Fibroblast of lung (primary cell): ENCODE measurements around the gene TPO. TPM values are rescaled to one million over a fixed set of nuclear protein-coding genes. Genes with fewer than 3 reads are reported as not detected.
"Not testable (repeated sequence)": the region's sequence is repeated elsewhere in the genome, so short reads cannot be mapped to it uniquely, and the experiment has no call there.

ENCODE experiments used
- DNase-seq, 2 donors: peaks; one replicate each; pipeline versions ENCODE4 v3.0.0 to v3.0.0-alpha.2; 2010; ENCODE audit warnings: low read depth in 2 of 2
- H2AFZ ChIP-seq: 2 replicates; pipeline ENCODE4 v1.5.1; 2012; ENCODE audit warnings: low read length, control low read depth, inconsistent platforms
- H3K27ac ChIP-seq: 2 replicates; pipeline ENCODE4 v1.5.1; 2011; ENCODE audit warnings: low read length, control low read depth; ENCODE audit not compliant: insufficient read depth
- H3K27me3 ChIP-seq: 2 replicates; pipeline ENCODE4 v1.5.1; 2011; ENCODE audit warnings: mild to moderate bottlenecking, low read length; ENCODE audit not compliant: control insufficient read depth, insufficient read depth
- H3K36me3 ChIP-seq: 2 replicates; pipeline ENCODE4 v1.5.1; 2011; ENCODE audit warnings: low read length; ENCODE audit not compliant: control insufficient read depth, insufficient read depth
- H3K4me1 ChIP-seq: 2 replicates; pipeline ENCODE4 v1.5.1; 2011; ENCODE audit warnings: low read length; ENCODE audit not compliant: control insufficient read depth, insufficient read depth; ENCODE audit errors: extremely low read depth
- H3K4me2 ChIP-seq: 2 replicates; pipeline ENCODE4 v1.5.1; 2011; ENCODE audit warnings: low read length, control low read depth; ENCODE audit not compliant: insufficient read depth; ENCODE audit errors: extremely low read depth
- H3K4me3 ChIP-seq, 4 experiments: fragments of 200-600 bp in 1 of 4; sonication (generic) in 1 of 4; replicated peaks in 1 of 4; 2 replicates each; pipeline ENCODE4 v1.5.1; 2011 to 2016; ENCODE audit warnings: low read length in 4 of 4, low read depth in 3 of 4, mild to moderate bottlenecking in 3 of 4, control low read depth in 2 of 4, inconsistent platforms in 1 of 4, mixed read lengths in 1 of 4; ENCODE audit not compliant: insufficient read depth in 1 of 4; ENCODE audit errors: control extremely low read depth in 1 of 4
- H3K79me2 ChIP-seq: 2 replicates; pipeline ENCODE4 v1.5.1; 2012; ENCODE audit warnings: mild to moderate bottlenecking, low read length, inconsistent platforms; ENCODE audit not compliant: control insufficient read depth, insufficient read depth
- H3K9ac ChIP-seq: 2 replicates; pipeline ENCODE4 v1.5.1; 2011; ENCODE audit warnings: mild to moderate bottlenecking, low read length, control low read depth; ENCODE audit not compliant: insufficient read depth
- H3K9me3 ChIP-seq: 2 replicates; pipeline ENCODE4 v1.5.1; 2012; ENCODE audit warnings: low read depth, low read length; ENCODE audit not compliant: control insufficient read depth, insufficient read depth
- H4K20me1 ChIP-seq: 2 replicates; pipeline ENCODE4 v1.5.1; 2011; ENCODE audit warnings: low read length; ENCODE audit not compliant: control insufficient read depth, insufficient read depth; ENCODE audit errors: extremely low read depth
- EZH2 ChIP-seq: IDR thresholded peaks from 2 replicates; pipeline ENCODE4 v1.5.1; 2012; ENCODE audit warnings: low read length, control low read depth, mild to moderate bottlenecking; ENCODE audit errors: missing control alignments
- polyA plus RNA-seq, 2 donors: library from polyadenylated mRNA; depleted of rRNA in 1 of 2; stranded (reverse) in 1 of 2; unstranded in 1 of 2; fragments of >200 nt; gene quantifications; 2 replicates each; pipeline ENCODE4 v1.2.1, GENCODE V29; 2011 to 2012; ENCODE audit warnings: missing spikeins in 1 of 2
- total RNA-seq: library from RNA; depleted of rRNA; stranded (reverse); fragments of >200 nt; gene quantifications from 2 replicates; pipeline ENCODE4 v1.2.1, GENCODE V29; 2014
- TF ChIP-seq, protein P1 (sequence below), 2 donors: IDR thresholded peaks in 1 of 2; conservative IDR thresholded peaks in 1 of 2; 1 replicate in 1 of 2; 2 replicates in 1 of 2; pipeline ENCODE4 v1.5.1; 2011 to 2012; ENCODE audit warnings: low read length in 2 of 2, control low read depth in 1 of 2, inconsistent platforms in 1 of 2, low read depth in 1 of 2, mild to moderate bottlenecking in 1 of 2

Gene TPO
- total and polyA plus RNA-seq, 2 donors (not counting 1 experiment from before 2014, with no cell fraction given): not detected

- no peaks in the 10 kb centered on the region for H3K9me3 ChIP-seq
- H3K4me2 ChIP-seq: no peak overlapping the region
- no peaks in the 10 kb centered on the region for H3K79me2 ChIP-seq
- no peaks in the 10 kb centered on the region for H4K20me1 ChIP-seq
- H3K27ac ChIP-seq: no peak overlapping the region
- no peaks in the 10 kb centered on the region for H3K27me3 ChIP-seq
- no peak for TF ChIP-seq EZH2
- TF ChIP-seq, protein P1, sequence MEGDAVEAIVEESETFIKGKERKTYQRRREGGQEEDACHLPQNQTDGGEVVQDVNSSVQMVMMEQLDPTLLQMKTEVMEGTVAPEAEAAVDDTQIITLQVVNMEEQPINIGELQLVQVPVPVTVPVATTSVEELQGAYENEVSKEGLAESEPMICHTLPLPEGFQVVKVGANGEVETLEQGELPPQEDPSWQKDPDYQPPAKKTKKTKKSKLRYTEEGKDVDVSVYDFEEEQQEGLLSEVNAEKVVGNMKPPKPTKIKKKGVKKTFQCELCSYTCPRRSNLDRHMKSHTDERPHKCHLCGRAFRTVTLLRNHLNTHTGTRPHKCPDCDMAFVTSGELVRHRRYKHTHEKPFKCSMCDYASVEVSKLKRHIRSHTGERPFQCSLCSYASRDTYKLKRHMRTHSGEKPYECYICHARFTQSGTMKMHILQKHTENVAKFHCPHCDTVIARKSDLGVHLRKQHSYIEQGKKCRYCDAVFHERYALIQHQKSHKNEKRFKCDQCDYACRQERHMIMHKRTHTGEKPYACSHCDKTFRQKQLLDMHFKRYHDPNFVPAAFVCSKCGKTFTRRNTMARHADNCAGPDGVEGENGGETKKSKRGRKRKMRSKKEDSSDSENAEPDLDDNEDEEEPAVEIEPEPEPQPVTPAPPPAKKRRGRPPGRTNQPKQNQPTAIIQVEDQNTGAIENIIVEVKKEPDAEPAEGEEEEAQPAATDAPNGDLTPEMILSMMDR (conservative IDR thresholded peaks at IDR 0.05 in 1 of 2, IDR thresholded peaks at IDR 0.05 in 1 of 2; ENCODE audit: low read depth in 1 of 2, low read length in 2 of 2): no peak
- no peak for DNase-seq
- H3K36me3 ChIP-seq: no peaks in the 10 kb centered on the region
- no peak overlapping the region for H2AFZ ChIP-seq
- H3K4me1 ChIP-seq: no peaks in the 10 kb centered on the region
- H3K4me3 ChIP-seq: no peak overlapping the region
- no peak overlapping the region for H3K9ac ChIP-seq
Observed at GRCh38 chr2:1377473-1377872, 35.8 kb upstream of the TPO start.

GRCh38 chr2:1378456-1379150 lies 34.7 kb upstream of the TPO start:
- Histone ChIP-seq H3K9me3 (no peaks in the 10 kb centered on the region), H2AFZ (no peak overlapping the region), H3K4me3 (no peak overlapping the region), H3K4me2 (no peak overlapping the region), H3K27me3 (no peaks in the 10 kb centered on the region), H4K20me1 (no peaks in the 10 kb centered on the region), H3K36me3 (no peaks in the 10 kb centered on the region), H3K79me2 (no peaks in the 10 kb centered on the region), H3K27ac (no peak overlapping the region), H3K9ac (no peak overlapping the region), H3K4me1 (no peaks in the 10 kb centered on the region)
- TF ChIP-seq, protein P1 (conservative IDR thresholded peaks at IDR 0.05 in 1 of 2, IDR thresholded peaks at IDR 0.05 in 1 of 2; ENCODE audit: low read depth in 1 of 2, low read length in 2 of 2): no peak
- TF ChIP-seq EZH2: no peak
- DNase-seq: no peak

DNA sequence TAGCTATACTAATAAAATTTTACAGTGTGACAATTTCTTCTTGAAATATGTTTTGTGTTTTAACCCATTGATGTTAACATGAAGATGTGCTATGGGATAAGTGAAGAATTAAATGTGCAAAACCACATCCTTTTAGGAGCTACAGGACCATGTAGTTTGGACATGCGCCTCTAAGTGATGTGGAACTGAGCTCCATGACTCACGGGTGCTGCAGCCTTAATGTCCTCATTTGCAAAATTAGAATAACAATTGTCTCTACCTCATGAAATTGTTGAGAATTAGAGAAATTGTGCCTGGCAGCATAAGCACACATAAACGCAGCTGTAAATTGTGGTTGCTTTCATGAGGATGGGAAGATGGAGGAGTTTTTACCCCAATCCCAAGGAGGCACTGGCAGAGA lies 31.6 kb upstream of the TPO start:
- Histone ChIP-seq H4K20me1 (no peaks in the 10 kb centered on the region), H3K4me2 (no peak overlapping the region), H3K4me1 (no peaks in the 10 kb centered on the region), H3K79me2 (no peaks in the 10 kb centered on the region), H3K27me3 (no peaks in the 10 kb centered on the region), H3K9ac (no peak overlapping the region), H2AFZ (no peak overlapping the region), H3K27ac (no peak overlapping the region), H3K9me3 (no peaks in the 10 kb centered on the region), H3K4me3 (no peak overlapping the region), H3K36me3 (no peaks in the 10 kb centered on the region)
- DNase-seq: no peak
- no peak for TF ChIP-seq EZH2
- TF ChIP-seq, protein P1 (conservative IDR thresholded peaks at IDR 0.05 in 1 of 2, IDR thresholded peaks at IDR 0.05 in 1 of 2; ENCODE audit: low read depth in 1 of 2, low read length in 2 of 2): no peak

DNA sequence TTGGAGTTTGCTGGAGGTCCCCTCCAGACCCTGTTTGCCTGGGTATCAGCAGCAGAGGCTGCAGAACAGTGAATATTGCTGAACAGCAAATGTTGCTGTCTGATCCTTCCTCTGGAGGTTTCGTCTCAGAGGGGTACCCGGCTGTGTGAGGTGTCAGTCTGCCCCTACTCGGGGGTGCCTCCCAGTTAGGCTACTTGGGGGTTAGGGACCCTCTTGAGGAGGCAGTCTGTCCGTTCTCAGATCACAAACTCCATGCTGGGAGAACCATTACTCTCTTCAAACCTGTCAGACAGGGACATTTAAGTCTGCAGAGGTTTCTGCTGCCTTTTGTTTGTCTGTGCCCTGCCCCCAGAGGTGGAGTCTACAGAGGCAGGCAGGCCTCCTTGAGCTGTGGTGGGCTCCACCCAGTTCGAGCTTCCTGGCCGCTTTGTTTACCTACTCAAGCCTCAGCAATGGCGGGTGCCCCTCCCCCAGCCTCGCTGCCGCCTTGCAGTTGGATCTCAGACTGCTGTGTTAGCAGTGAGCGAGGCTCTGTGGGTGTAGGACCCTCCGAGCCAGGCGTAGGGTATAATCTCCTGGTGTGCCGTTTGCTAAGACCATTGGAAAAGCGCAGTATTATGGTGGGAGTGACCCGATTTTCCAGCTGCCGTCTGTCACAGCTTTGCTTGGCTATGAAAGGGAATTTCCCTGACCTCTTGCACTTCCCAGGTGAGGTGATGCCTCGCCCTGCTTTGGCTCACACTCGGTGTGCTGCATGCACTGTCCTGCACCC lies 25.1 kb upstream of the TPO start:
- H3K4me3 ChIP-seq, DNase-seq, H3K36me3 ChIP-seq, H3K4me1 ChIP-seq, H3K4me2 ChIP-seq, H2AFZ ChIP-seq, H3K27ac ChIP-seq, H3K27me3 ChIP-seq, H3K9ac ChIP-seq, H4K20me1 ChIP-seq, H3K9me3 ChIP-seq, H3K79me2 ChIP-seq: not testable (repeated sequence)
